Measurements from ENCODE around the gene DNAJC27. TPM values are rescaled to one million over a fixed set of nuclear protein-coding genes. Genes with fewer than 3 reads are reported as not detected.

DNAJC27 gene
- total and polyA plus RNA-seq, 9 of the 15 experiments (the other 6 are each of a cell fraction or from before 2014, with no cell fraction given) = 0.53 to 5.9 (median 3.0) TPM

- TF ChIP-seq DDX20 (tag; IDR thresholded peaks at IDR 0.05; ENCODE audit: low read depth) = no peak
- no peak for TF ChIP-seq ATF4 (CRISPR knock-in tag; IDR thresholded peaks at IDR 0.05)
- TF ChIP-seq SRSF3 (IDR thresholded peaks at IDR 0.05; ENCODE audit: insufficient read depth, low read length) = no peak
- no peak for TF ChIP-seq ZNF175 (CRISPR knock-in tag; IDR thresholded peaks at IDR 0.05; ENCODE audit: low read depth)
- peak; percentile 81 for TF ChIP-seq ATF1 (CRISPR knock-in tag; IDR thresholded peaks at IDR 0.05)
- peak; percentile 99 for TF ChIP-seq ATF1 (tag; IDR thresholded peaks at IDR 0.05)
- no peak for TF ChIP-seq BACH1 (tag; IDR thresholded peaks at IDR 0.05)
- TF ChIP-seq ARNT (IDR thresholded peaks at IDR 0.05) = no peak
- TF ChIP-seq MECOM (CRISPR knock-in tag; IDR thresholded peaks at IDR 0.05) = no peak
- TF ChIP-seq ELF2 (CRISPR knock-in tag; IDR thresholded peaks at IDR 0.05) = no peak
- no peak for TF ChIP-seq PCBP1 (IDR thresholded peaks at IDR 0.05; ENCODE audit: low read depth, low read length, poor library complexity, severe bottlenecking)
- peak; percentile 96 for TF ChIP-seq POLR2A (conservative IDR thresholded peaks at IDR 0.05)
- TF ChIP-seq BRD4 (IDR thresholded peaks at IDR 0.05) = no peak
- TF ChIP-seq ADNP (tag; IDR thresholded peaks at IDR 0.05) = no peak
- peak; percentile 97 for TF ChIP-seq VEZF1 (CRISPR knock-in tag; IDR thresholded peaks at IDR 0.05)
- no peak for TF ChIP-seq TRIM25 (IDR thresholded peaks at IDR 0.05; ENCODE audit: borderline replicate concordance)
- no peak for TF ChIP-seq HOXB6 (CRISPR knock-in tag; IDR thresholded peaks at IDR 0.05; ENCODE audit: borderline replicate concordance)
- TF ChIP-seq DACH1 (IDR thresholded peaks at IDR 0.05; ENCODE audit: partially characterized antibody) = no peak
- no peak for TF ChIP-seq ZNF695 (CRISPR knock-in tag; IDR thresholded peaks at IDR 0.05)
- no peak for TF ChIP-seq ZNF280A (IDR thresholded peaks at IDR 0.05; ENCODE audit: low read depth, partially characterized antibody)
- TF ChIP-seq ZNF408 (CRISPR knock-in tag; IDR thresholded peaks at IDR 0.05; ENCODE audit: low read depth) = no peak
- TF ChIP-seq ZNF165 (CRISPR knock-in tag; IDR thresholded peaks at IDR 0.05; ENCODE audit: borderline replicate concordance) = no peak
- no peak for TF ChIP-seq ZBTB8A (IDR thresholded peaks at IDR 0.05; ENCODE audit: partially characterized antibody)
- TF ChIP-seq ZZZ3 (IDR thresholded peaks at IDR 0.05) = 0 out of 2 replicates have a peak, but pooled peaks have one; percentile 31
- no peak for TF ChIP-seq ZNF696 (CRISPR knock-in tag; conservative IDR thresholded peaks at IDR 0.05)
These were observed at the start of gene DNAJC27 (continued) for GRCh38 chr2:24971536-24972314.

All from K562 (cell line).